HUES6 (cell line): Measurements from ENCODE around the gene POLA1.
"Not testable (repeated sequence)": the region's sequence is repeated elsewhere in the genome, so short reads cannot be mapped to it uniquely, and the experiment has no call there.

Experiments
- H3K27ac ChIP-seq: 2 replicates; pipeline ENCODE4 v1.7.0; 2013; ENCODE audit warnings: low read depth, mild to moderate bottlenecking, low read length, inconsistent platforms
- H3K27me3 ChIP-seq: 2 replicates; pipeline ENCODE4 v1.6.1; 2013; ENCODE audit warnings: low read length; ENCODE audit not compliant: control insufficient read depth, insufficient read depth
- H3K36me3 ChIP-seq: 2 replicates; pipeline ENCODE4 v1.6.1; 2013; ENCODE audit warnings: low read length; ENCODE audit not compliant: control insufficient read depth, insufficient read depth
- H3K4me1 ChIP-seq: 2 replicates; pipeline ENCODE4 v1.6.1; 2013; ENCODE audit warnings: low read length; ENCODE audit not compliant: control insufficient read depth, insufficient read depth
- H3K4me3 ChIP-seq: 2 replicates; pipeline ENCODE4 v1.5.1; 2013; ENCODE audit warnings: low read depth, low read length
- H3K9ac ChIP-seq: one replicate; pipeline ENCODE4 v1.6.1; 2013; ENCODE audit warnings: mild to moderate bottlenecking, low read length
- H3K9me3 ChIP-seq: 2 replicates; pipeline ENCODE4 v1.6.1; 2013; ENCODE audit warnings: low read depth, low read length; ENCODE audit not compliant: control insufficient read depth, insufficient read depth

POLA1 gene, protein sequence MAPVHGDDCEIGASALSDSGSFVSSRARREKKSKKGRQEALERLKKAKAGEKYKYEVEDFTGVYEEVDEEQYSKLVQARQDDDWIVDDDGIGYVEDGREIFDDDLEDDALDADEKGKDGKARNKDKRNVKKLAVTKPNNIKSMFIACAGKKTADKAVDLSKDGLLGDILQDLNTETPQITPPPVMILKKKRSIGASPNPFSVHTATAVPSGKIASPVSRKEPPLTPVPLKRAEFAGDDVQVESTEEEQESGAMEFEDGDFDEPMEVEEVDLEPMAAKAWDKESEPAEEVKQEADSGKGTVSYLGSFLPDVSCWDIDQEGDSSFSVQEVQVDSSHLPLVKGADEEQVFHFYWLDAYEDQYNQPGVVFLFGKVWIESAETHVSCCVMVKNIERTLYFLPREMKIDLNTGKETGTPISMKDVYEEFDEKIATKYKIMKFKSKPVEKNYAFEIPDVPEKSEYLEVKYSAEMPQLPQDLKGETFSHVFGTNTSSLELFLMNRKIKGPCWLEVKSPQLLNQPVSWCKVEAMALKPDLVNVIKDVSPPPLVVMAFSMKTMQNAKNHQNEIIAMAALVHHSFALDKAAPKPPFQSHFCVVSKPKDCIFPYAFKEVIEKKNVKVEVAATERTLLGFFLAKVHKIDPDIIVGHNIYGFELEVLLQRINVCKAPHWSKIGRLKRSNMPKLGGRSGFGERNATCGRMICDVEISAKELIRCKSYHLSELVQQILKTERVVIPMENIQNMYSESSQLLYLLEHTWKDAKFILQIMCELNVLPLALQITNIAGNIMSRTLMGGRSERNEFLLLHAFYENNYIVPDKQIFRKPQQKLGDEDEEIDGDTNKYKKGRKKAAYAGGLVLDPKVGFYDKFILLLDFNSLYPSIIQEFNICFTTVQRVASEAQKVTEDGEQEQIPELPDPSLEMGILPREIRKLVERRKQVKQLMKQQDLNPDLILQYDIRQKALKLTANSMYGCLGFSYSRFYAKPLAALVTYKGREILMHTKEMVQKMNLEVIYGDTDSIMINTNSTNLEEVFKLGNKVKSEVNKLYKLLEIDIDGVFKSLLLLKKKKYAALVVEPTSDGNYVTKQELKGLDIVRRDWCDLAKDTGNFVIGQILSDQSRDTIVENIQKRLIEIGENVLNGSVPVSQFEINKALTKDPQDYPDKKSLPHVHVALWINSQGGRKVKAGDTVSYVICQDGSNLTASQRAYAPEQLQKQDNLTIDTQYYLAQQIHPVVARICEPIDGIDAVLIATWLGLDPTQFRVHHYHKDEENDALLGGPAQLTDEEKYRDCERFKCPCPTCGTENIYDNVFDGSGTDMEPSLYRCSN (N-terminal part only)

DNA sequence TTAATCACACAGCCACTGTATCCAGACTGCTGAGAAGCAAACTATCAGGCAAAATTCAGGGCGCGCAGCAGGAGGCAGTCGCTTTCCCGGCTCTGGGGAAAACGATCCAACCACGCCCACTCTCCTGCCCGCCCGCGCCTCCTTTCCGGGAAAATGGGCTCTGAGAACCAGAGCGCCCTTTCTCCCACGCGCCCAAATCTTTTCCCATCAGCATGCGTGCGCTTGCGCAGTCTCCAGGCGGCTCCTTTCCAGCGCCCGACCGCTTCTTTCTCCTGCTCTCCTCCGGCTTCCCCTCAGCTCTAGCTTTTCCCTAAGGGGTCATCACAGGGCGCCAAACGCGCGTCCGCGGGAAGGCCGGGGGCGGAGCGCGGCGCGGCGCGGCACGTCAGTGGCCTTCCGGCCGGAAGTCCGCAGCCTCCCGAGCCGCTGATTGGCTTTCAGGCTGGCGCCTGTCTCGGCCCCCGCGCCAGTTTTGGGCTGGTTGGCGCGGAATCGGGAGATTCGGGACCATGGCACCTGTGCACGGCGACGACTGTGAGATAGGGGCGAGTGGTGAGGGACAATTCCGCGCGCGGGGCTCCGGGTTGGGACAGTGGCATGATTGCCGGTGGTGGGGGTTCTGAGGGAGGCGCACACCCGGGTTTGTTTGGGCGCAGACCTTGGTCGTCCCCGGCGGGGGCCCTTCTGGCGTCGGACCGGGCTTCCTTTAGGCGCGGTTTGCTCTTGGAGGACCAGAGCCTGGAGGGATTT, at the start of gene POLA1:
POLA1 (plus strand) TSS at position 466 of the 750 bp plus-strand sequence; CDS start at position 510, 44 bp downstream.
- peak within 1 kb of the TSS; percentile 92 for H3K9ac ChIP-seq
- H3K4me1 ChIP-seq, result peaks cover 20% of the 10 kb centered on the region
- H3K4me3 ChIP-seq, result peak within 1 kb of the TSS; percentile 85
- H3K27me3 ChIP-seq, result no peaks in the 10 kb centered on the region
- peaks cover 7% of the 10 kb centered on the region for H3K36me3 ChIP-seq
- H3K27ac ChIP-seq, result peak within 1 kb of the TSS; percentile 49; the same call in 1 of the 2 replicates
- no peaks in the 10 kb centered on the region for H3K9me3 ChIP-seq

DNA sequence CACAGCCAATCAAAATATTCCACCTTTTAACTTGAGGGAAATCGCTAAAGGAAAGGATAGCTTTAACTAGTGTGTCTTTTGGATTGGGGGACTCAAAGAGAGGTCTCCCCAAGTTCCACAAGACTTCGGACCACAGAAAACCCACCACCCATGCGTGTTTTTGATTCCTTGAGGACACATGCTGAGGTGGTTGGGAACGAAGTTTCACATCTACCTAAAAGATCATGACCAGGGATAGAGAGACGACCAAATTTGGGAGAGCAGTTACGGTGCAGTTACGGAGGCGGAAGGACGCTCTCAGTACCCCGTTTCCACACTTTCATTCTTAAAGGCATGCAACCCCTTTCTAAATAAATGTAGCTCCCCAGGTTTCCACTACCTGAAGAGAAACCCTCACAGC, 47.7 kb upstream of the POLA1 start:
- Histone ChIP-seq H3K27me3 (no peaks in the 10 kb centered on the region), H3K4me3 (peak overlapping the region; percentile 65), H3K9me3 (no peaks in the 10 kb centered on the region), H3K27ac (peak overlapping the region; percentile 22), H3K9ac (peak overlapping the region; percentile 71), H3K36me3 (no peaks in the 10 kb centered on the region; the same call in 1 of the 2 replicates), H3K4me1 (peaks cover 14% of the 10 kb centered on the region)

- H3K27me3 ChIP-seq, result no peaks in the 10 kb centered on the region
- peaks cover 14% of the 10 kb centered on the region for H3K4me1 ChIP-seq
- no peaks in the 10 kb centered on the region for H3K9me3 ChIP-seq
- peak overlapping the region; percentile 22 for H3K27ac ChIP-seq
- peak overlapping the region; percentile 71 for H3K9ac ChIP-seq
- no peaks in the 10 kb centered on the region; the same call in 1 of the 2 replicates for H3K36me3 ChIP-seq
- peak overlapping the region; percentile 65 for H3K4me3 ChIP-seq
Measured at GRCh38 chrX:24646745-24647182, 47.0 kb upstream of the POLA1 start.

DNA sequence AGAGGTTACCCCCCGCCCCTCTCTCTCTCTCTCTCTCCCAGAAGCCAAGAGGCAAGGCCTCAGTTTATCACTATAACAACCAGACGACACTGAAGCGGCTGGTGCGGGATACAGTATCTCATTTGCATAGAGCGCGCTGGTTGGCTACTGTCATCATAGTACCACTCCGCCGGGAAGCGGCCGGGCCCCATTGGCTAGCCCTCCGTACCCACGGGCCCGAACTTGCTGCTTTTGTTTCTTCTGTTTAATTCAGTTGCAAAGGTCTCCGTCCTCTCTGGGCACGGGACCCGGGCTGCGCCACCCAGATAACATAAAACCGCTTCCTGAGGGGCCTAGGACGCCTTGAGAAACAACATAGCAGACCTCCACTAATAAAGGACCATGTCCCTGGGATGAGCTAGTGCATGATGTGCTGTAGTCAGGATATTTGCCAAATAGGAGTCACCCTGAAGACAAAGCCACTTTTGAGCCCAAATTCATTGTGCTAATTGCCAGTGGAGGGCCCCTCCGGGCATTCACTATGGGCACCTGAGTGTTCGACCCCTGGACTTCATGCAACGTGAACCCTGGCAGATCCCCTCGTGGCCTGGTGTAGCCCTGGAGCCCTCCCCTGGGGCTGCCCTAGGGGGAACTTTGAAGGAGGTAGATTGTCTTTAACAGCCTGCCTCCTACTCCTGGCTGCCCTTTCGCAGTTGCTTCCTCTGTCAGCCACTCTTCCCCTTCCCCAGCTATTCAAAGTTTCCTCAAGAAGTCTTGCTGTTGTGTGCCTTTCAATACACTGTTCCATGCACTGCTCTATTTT, 46.3 kb upstream of the POLA1 start, which contains the start of gene PCYT1B:
PCYT1B (minus strand) TSS at position 91 of the 802 bp plus-strand sequence. CDS start 242 bp downstream, outside the sequence.
- no peaks in the 10 kb centered on the region for H3K27me3 ChIP-seq
- H3K27ac ChIP-seq, result peak within 1 kb of the TSS; percentile 38
- no peaks in the 10 kb centered on the region; the same call in 1 of the 2 replicates for H3K36me3 ChIP-seq
- H3K4me1 ChIP-seq, result peaks cover 14% of the 10 kb centered on the region
- no peaks in the 10 kb centered on the region for H3K9me3 ChIP-seq
- peak within 1 kb of the TSS; percentile 65 for H3K4me3 ChIP-seq
- H3K9ac ChIP-seq, result peak within 1 kb of the TSS; percentile 71

- peaks cover 8% of the 10 kb centered on the region for H3K4me1 ChIP-seq
- no peaks in the 10 kb centered on the region for H3K27me3 ChIP-seq
- no peak overlapping the region for H3K27ac ChIP-seq
- no peaks in the 10 kb centered on the region for H3K9me3 ChIP-seq
- H3K36me3 ChIP-seq, result no peaks in the 10 kb centered on the region
- H3K4me3 ChIP-seq, result no peak overlapping the region
- no peak overlapping the region for H3K9ac ChIP-seq
Measured at GRCh38 chrX:24648495-24648894, 45.2 kb upstream of the POLA1 start.

DNA sequence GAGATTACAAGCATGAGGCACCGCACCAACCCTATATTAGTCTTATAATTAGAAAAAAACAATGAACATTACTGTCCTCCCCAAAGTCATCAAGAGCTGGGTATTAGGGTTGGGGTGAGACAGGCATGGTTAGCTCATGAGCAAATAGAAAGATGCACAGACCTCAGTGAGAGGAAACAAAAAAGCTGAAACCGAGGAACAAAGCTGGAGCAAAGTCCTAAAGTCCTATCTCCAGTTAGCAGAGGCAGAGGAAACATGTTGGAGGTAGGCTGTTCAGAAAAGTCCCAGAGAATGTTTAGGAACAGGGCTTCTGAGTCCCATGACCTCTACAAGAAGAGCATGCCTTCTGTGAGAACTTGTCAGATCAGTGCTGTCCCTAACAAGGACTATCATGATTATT, 41.9 kb upstream of the POLA1 start:
- no peak overlapping the region for H3K27ac ChIP-seq
- H3K27me3 ChIP-seq, result no peaks in the 10 kb centered on the region
- peaks cover 8% of the 10 kb centered on the region for H3K4me1 ChIP-seq
- no peaks in the 10 kb centered on the region for H3K36me3 ChIP-seq
- no peak overlapping the region for H3K9ac ChIP-seq
- H3K4me3 ChIP-seq, result no peak overlapping the region
- no peaks in the 10 kb centered on the region for H3K9me3 ChIP-seq

DNA sequence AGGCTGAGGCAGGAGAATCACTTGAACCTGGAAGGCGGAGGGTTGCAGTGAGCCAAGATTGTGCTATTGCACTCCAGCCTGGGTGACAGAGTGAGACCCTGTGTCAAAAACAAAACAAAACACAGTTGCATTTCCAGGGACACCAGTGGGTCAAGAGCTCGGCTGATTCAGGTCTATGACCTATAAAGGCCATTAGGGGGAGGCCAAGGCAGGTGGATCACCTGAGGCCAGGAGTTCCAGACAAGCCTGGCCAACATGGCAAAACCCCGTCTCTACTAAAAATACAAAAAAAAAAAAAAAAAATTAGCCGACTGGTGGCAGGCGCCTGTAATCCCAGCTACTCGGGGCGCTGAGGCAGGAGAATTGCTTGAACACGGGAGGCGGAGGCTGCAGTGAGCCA, 38.0 kb upstream of the POLA1 start:
- H3K36me3 ChIP-seq, H3K9me3 ChIP-seq, H3K9ac ChIP-seq, H3K4me3 ChIP-seq, H3K27me3 ChIP-seq, H3K27ac ChIP-seq: not testable (repeated sequence)
- H3K4me1 ChIP-seq, result peaks cover 16% of the 10 kb centered on the region

DNA sequence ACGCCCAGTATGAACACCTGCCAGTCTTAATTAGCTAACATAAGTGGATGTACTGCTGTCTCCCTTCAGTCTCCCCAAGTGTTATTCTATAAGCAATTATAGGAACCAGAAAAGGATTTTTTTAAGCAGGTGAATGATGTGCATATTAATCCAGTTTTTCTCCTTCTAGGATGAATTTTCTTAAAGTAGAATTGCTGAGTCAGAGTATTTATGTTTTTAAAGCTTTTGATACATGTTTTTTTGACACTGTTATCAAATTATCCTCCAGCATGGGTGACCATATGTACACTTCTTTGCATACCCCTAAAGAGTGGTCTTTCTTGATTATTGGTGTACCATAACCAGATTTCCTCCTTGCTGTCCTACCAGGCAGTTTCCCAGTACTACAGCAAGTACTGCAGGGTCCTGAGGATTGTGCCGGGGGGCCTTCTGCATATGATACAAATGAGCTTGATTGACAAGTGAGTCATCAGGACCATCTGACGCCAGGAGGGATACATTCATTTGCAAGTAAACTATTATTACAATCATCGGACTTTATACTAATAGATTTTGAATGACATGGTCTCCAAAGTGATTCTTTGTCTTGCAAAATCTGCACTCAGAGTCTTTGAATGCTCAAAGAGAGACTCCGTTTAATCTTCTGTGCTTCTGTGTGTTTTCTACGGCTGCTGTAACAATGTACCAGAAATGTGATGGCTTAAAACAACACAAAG, 35.9 kb upstream of the POLA1 start:
- Histone ChIP-seq H3K4me3 (no peak overlapping the region), H3K36me3 (no peaks in the 10 kb centered on the region), H3K27me3 (peaks cover 2% of the 10 kb centered on the region; the same call in 1 of the 2 replicates), H3K9ac (no peak overlapping the region), H3K4me1 (peaks cover 16% of the 10 kb centered on the region), H3K27ac (peak overlapping the region; percentile 46; the same call in 1 of the 2 replicates), H3K9me3 (no peaks in the 10 kb centered on the region)

- H3K4me3 ChIP-seq, result no peak overlapping the region
- peaks cover 3% of the 10 kb centered on the region; the same call in 1 of the 2 replicates for H3K27me3 ChIP-seq
- peak overlapping the region; percentile 46; the same call in 1 of the 2 replicates for H3K27ac ChIP-seq
Measured at GRCh38 chrX:24658421-24658820, 35.3 kb upstream of the POLA1 start.

More at GRCh38 chrX:24658421-24658820, 35.3 kb upstream of the POLA1 start:
- no peak overlapping the region for H3K9ac ChIP-seq
- no peaks in the 10 kb centered on the region for H3K36me3 ChIP-seq
- peaks cover 16% of the 10 kb centered on the region for H3K4me1 ChIP-seq
- H3K9me3 ChIP-seq, result no peaks in the 10 kb centered on the region
